Heart right ventricle (tissue), 16 donors: ENCODE data around the gene ACSM3. TPM values are rescaled to one million over a fixed set of nuclear protein-coding genes. Genes with fewer than 3 reads are reported as not detected.

Experiments used
- ATAC-seq, 8 donors: fragments of 200-7000 bp; cut with Tn5 transposase; one replicate each; pipeline ENCODE4 v1.9.1; 2020; ENCODE audit warnings: mild to moderate bottlenecking in 8 of 8, moderate library complexity in 8 of 8, moderate number of reproducible peaks in 1 of 8
- DNase-seq, 2 donors: peaks; one replicate each; pipeline ENCODE4 v3.0.0-alpha.2; 2020
- H3K27ac ChIP-seq, 10 donors: fragments of 200-600 bp; sonication (generic) in 2 of 10; one replicate each; pipeline versions ENCODE4 v1.5.0 to v1.8.0; 2020 to 2022; ENCODE audit warnings: mild to moderate bottlenecking in 3 of 10
- H3K27me3 ChIP-seq, 7 donors: fragments of 200-600 bp; one replicate each; pipeline ENCODE4 v1.8.0; 2021 to 2022; ENCODE audit warnings: mild to moderate bottlenecking in 2 of 7
- H3K36me3 ChIP-seq, 9 donors: fragments of 200-600 bp; sonication (generic) in 1 of 9; one replicate each; pipeline versions ENCODE4 v1.5.0 to v1.8.0; 2020 to 2022; ENCODE audit warnings: mild to moderate bottlenecking in 2 of 9
- H3K4me1 ChIP-seq, 9 donors: fragments of 200-600 bp; sonication (generic) in 1 of 9; one replicate each; pipeline versions ENCODE4 v1.5.0 to v1.8.0; 2020 to 2022; ENCODE audit warnings: mild to moderate bottlenecking in 4 of 9
- H3K4me3 ChIP-seq, 10 donors: fragments of 200-600 bp; sonication (generic) in 2 of 10; one replicate each; pipeline versions ENCODE4 v1.5.0 to v1.8.0; 2020 to 2022; ENCODE audit warnings: mild to moderate bottlenecking in 7 of 10, moderate library complexity in 2 of 10
- H3K9me3 ChIP-seq, 11 donors: fragments of 200-600 bp in 10 of 11; sonication (generic) in 2 of 11; one replicate each; pipeline versions ENCODE4 v1.5.0 to v1.8.0; 2013 to 2022; ENCODE audit warnings: mild to moderate bottlenecking in 2 of 11, control low read depth in 1 of 11, moderate library complexity in 1 of 11
- CTCF ChIP-seq, 9 donors: fragments of 200-600 bp; sonication (generic) in 2 of 9; IDR thresholded peaks; one replicate each; pipeline versions ENCODE4 v1.5.0 to v1.8.0; 2021 to 2022; ENCODE audit warnings: antibody characterized with exemption in 9 of 9, mild to moderate bottlenecking in 5 of 9, moderate library complexity in 1 of 9
- WGBS, 2 donors: extraction: QIAGEN DNeasy Blood & Tissue Kit; methylation state at CpG; one replicate each; pipeline ENCODE4 v1.1.7; 2013; ENCODE audit warnings: inconsistent platforms in 1 of 2; 5-methylcytosine and 5-hydroxymethylcytosine counted together
- intact Hi-C, 10 donors: fragments of 100-400 bp; cut with DNase I; formaldehyde crosslinking; loops; one replicate each; pipeline versions ENCODE4 v1.11.1 to v1.14.2; 2022
- polyA plus RNA-seq, 2 donors: library from polyadenylated mRNA; stranded (reverse); fragments of 200-250 nt; gene quantifications; one replicate each; pipeline ENCODE4 v1.2.3, GENCODE V29; 2013
- total RNA-seq, 10 donors: library from RNA; stranded (reverse); fragmentation: NEBNext Ultra II Directional in 3 of 10; extraction: Animal tissue kit (Norgen Biotek cat#: 25700) in 3 of 10; gene quantifications; one replicate each; pipeline versions ENCODE4 v1.2.1 to v1.2.4, GENCODE V29; 2021 to 2023
- donor health status: Arrhythmogenic right ventricular cardiomyopathy.
- donor health status: ischemic (EF 13 %, LVEDD 7.1; RV severe dilation, severe dysfunction).
- donor health status: healthy with polysubstance abuse.
- donor health status: DM: no; HTN: yes; CAD: no.
- donor health status: DM: no; HTN: no; CAD: no.
- donor health status: ischemic (EF 25% LVEDD 6.9; RV normal size, moderate dysfunction).
- donor health status: ischemic (EF 25% LVEDD 5.7; RV mildly dilated, moderate dysfunction).
- donor health status: healthy.
- donor health status: DM: yes; HTN: yes; CAD: no.
- donor health status: Ischemic cardiomyopathy.
- donor health status: ischemic (EF 35%, LVEDD 5.7; RV mildly dilated, moderate dysfunction).
- donor health status: nonischemic (EF 11% LVEDD 7.7; RV severe dilation, severe dysfunction).
- donor health status: DM: yes; HTN: yes; CAD: no.
- donor health status: PGD.
- donor health status: ischemic (EF 29% LVEDD 5.4; RV normal size, mild dysfunction).
- donor health status: nonischemic (EF 23%, LVEDD 6.1; RV moderate dilation, normal function).

The ACSM3 gene
- total and polyA plus RNA-seq, 12 donors, result 2.3 to 45.1 (median 5.9) TPM

- Histone ChIP-seq H3K9me3 (peaks cover 0 to 10% (median 0%) of the 10 kb centered on the region in 11 donors), H3K36me3 (no peaks in the 10 kb centered on the region), H3K4me1 (peaks cover 0 to 13% (median 0%) of the 10 kb centered on the region in 9 donors), H3K4me3 (no peak overlapping the region), H3K27ac (no peak overlapping the region), H3K27me3 (no peaks in the 10 kb centered on the region)
- 89 to 92% methylated on average over 5 of the region's 5 CpGs for WGBS, 2 donors
- no peak for TF ChIP-seq CTCF (IDR thresholded peaks at IDR 0.05)
- ATAC-seq, result no peak
- DNase-seq, result no peak
- intact Hi-C loops, result no loop called here
Measured at GRCh38 chr16:20766294-20766693, 2.5 kb downstream of the ACSM3 start.

GRCh38 chr16:20767577-20767976 lies 3.8 kb downstream of the ACSM3 start:
- ATAC-seq (no peak), DNase-seq (no peak)
- TF ChIP-seq CTCF (IDR thresholded peaks at IDR 0.05), result no peak
- Histone ChIP-seq H3K36me3 (no peaks in the 10 kb centered on the region), H3K4me3 (no peak overlapping the region), H3K27me3 (no peaks in the 10 kb centered on the region), H3K9me3 (peaks cover 0 to 6% (median 0%) of the 10 kb centered on the region in 11 donors), H3K27ac (no peak overlapping the region), H3K4me1 (peaks cover 0 to 13% (median 0%) of the 10 kb centered on the region in 9 donors)
- intact Hi-C loops, result no loop called here

- H3K9me3 ChIP-seq, result peaks cover 0 to 7% (median 0%) of the 10 kb centered on the region in 11 donors
- WGBS, 2 donors, result 97% methylated on average over 1 of the region's 1 CpG
- ATAC-seq (no peak), DNase-seq (no peak)
- H3K27ac ChIP-seq, result no peak overlapping the region
- peaks cover 0 to 9% (median 0%) of the 10 kb centered on the region in 9 donors for H3K4me1 ChIP-seq
- intact Hi-C loops, result no loop called here
- H3K4me3 ChIP-seq, result no peak overlapping the region
- H3K27me3 ChIP-seq, result no peaks in the 10 kb centered on the region
- TF ChIP-seq CTCF (IDR thresholded peaks at IDR 0.05), result no peak
- H3K36me3 ChIP-seq, result no peaks in the 10 kb centered on the region
Measured at GRCh38 chr16:20768121-20768520, 4.3 kb downstream of the ACSM3 start.

- Histone ChIP-seq H3K27me3 (no peaks in the 10 kb centered on the region), H3K36me3 (no peaks in the 10 kb centered on the region), H3K4me1 (peaks cover 0 to 6% (median 0%) of the 10 kb centered on the region in 9 donors), H3K9me3 (peaks cover 0 to 7% (median 0%) of the 10 kb centered on the region in 11 donors), H3K4me3 (no peak overlapping the region), H3K27ac (no peak overlapping the region)
- ATAC-seq (no peak), DNase-seq (no peak)
- no peak for TF ChIP-seq CTCF (IDR thresholded peaks at IDR 0.05)
- 39 to 76% methylated on average over 1 of the region's 1 CpG for WGBS, 2 donors
- intact Hi-C loops, result no loop called here
Measured at GRCh38 chr16:20768818-20769217, 5.0 kb downstream of the ACSM3 start.
